Upper lobe of left lung (tissue), 6 donors: ENCODE results near the gene GALNS. TPM values are rescaled to one million over a fixed set of nuclear protein-coding genes. Genes with fewer than 3 reads are reported as not detected.
A peak's percentile ranks its signal among the peaks of the same experiment; 100 is the strongest.

Experiments
- ATAC-seq, 2 donors: fragments of 200-7000 bp; cut with Tn5 transposase; one replicate each; pipeline ENCODE4 v1.9.1; 2022; ENCODE audit warnings: mild to moderate bottlenecking in 2 of 2, moderate library complexity in 2 of 2; ENCODE audit not compliant: low FRiP score in 2 of 2
- DNase-seq, 2 donors: peaks; one replicate each; pipeline ENCODE4 v3.0.0-alpha.2; 2019 to 2020
- H3K27ac ChIP-seq, 4 donors: fragments of 200-600 bp; sonication (generic); one replicate each; pipeline ENCODE4 v1.5.1; 2016 to 2019
- H3K27me3 ChIP-seq, 4 donors: fragments of 200-600 bp; sonication (generic); one replicate each; pipeline ENCODE4 v1.5.1; 2017 to 2019
- H3K36me3 ChIP-seq, 4 donors: fragments of 200-600 bp; sonication (generic); one replicate each; pipeline ENCODE4 v1.5.1; 2016 to 2019
- H3K4me1 ChIP-seq, 4 donors: fragments of 200-600 bp; sonication (generic); one replicate each; pipeline ENCODE4 v1.5.1; 2018 to 2019
- H3K4me3 ChIP-seq, 4 donors: fragments of 200-600 bp; sonication (generic); one replicate each; pipeline ENCODE4 v1.5.1; 2017 to 2019; ENCODE audit warnings: mild to moderate bottlenecking in 2 of 4, moderate library complexity in 1 of 4
- H3K9me3 ChIP-seq, 4 donors: fragments of 200-600 bp; sonication (generic); one replicate each; pipeline ENCODE4 v1.5.1; 2018 to 2019
- CTCF ChIP-seq, 6 experiments: fragments of 450-650 bp in 4 of 6; fragments of 200-600 bp in 2 of 6; sonication (generic) in 2 of 6; IDR thresholded peaks; one replicate each; pipeline ENCODE4 v1.5.1; 2016 to 2019; ENCODE audit warnings: antibody characterized with exemption in 6 of 6
- EP300 ChIP-seq, 4 donors: sonication (generic); formaldehyde crosslinking; IDR thresholded peaks; one replicate each; pipeline ENCODE4 v1.5.1; 2017; ENCODE audit warnings: antibody characterized with exemption in 4 of 4, control low read depth in 2 of 4
- POLR2A ChIP-seq, 4 donors: fragments of 450-650 bp; IDR thresholded peaks; one replicate each; pipeline ENCODE4 v1.5.1; 2016 to 2017; ENCODE audit warnings: antibody characterized with exemption in 4 of 4, mild to moderate bottlenecking in 2 of 4
- POLR2AphosphoS5 ChIP-seq, 2 donors: sonication (generic); formaldehyde crosslinking; IDR thresholded peaks; one replicate each; pipeline ENCODE4 v1.5.1; 2017; ENCODE audit warnings: antibody characterized with exemption in 2 of 2
- WGBS, 2 donors: methylation state at CpG; one replicate each; pipeline ENCODE4 v1.1.5; 2017 to 2018; 5-methylcytosine and 5-hydroxymethylcytosine counted together
- total RNA-seq, 6 donors: library from RNA; depleted of rRNA in 4 of 6; stranded (reverse); fragments of >200 nt in 4 of 6; gene quantifications; one replicate each; pipeline versions ENCODE4 v1.1.0 to v1.2.1, GENCODE V29; 2016 to 2021
- donor health status: DM: no; HTN: no; CAD: no; lungs with moderate emphysema.
- donor health status: DM: no; HTN: yes; CAD: no; lungs with severe emphysema.

GALNS gene
- total RNA-seq, 6 donors from 2014 or later: 24.8 to 140 (median 45.6) TPM

- H3K4me1 ChIP-seq: peaks cover 0 to 4% (median 0%) of the 10 kb centered on the region in 4 donors
- no peak within 1 kb of the TSS for H3K4me3 ChIP-seq
- DNase-seq: peak in 1 of 2 donors; percentile 71
- H3K36me3 ChIP-seq: peaks cover 3 to 22% (median 14%) of the 10 kb centered on the region in 4 donors
- no peak within 1 kb of the TSS for H3K27ac ChIP-seq
- ATAC-seq: no peak
- peaks cover 0 to 5% (median 0%) of the 10 kb centered on the region in 4 donors for H3K27me3 ChIP-seq
- 64 to 69% methylated on average over 15 to 20 of the region's 20 CpGs for WGBS, 2 donors
- H3K9me3 ChIP-seq: no peaks in the 10 kb centered on the region
- no peak for TF ChIP-seq POLR2AphosphoS5 (IDR thresholded peaks at IDR 0.05)
- no peak for TF ChIP-seq EP300 (IDR thresholded peaks at IDR 0.05)
- TF ChIP-seq CTCF (IDR thresholded peaks at IDR 0.05): no peak
- TF ChIP-seq POLR2A (IDR thresholded peaks at IDR 0.05): no peak
Observed at GRCh38 chr16:88866151-88866920, 9.6 kb upstream of the GALNS start, which contains the start of gene PABPN1L. Gene PABPN1L (minus strand): TSS chr16:88866660. CDS start chr16:88866606, 54 bp downstream.

- Histone ChIP-seq H3K4me3 (no peak overlapping the region), H3K27me3 (peaks cover 0 to 4% (median 0%) of the 10 kb centered on the region in 4 donors), H3K27ac (no peak overlapping the region), H3K4me1 (no peaks in the 10 kb centered on the region), H3K36me3 (peaks cover 3 to 28% (median 20%) of the 10 kb centered on the region in 4 donors), H3K9me3 (no peaks in the 10 kb centered on the region)
- ATAC-seq: no peak
- no peak for TF ChIP-seq POLR2AphosphoS5 (IDR thresholded peaks at IDR 0.05)
- TF ChIP-seq CTCF (IDR thresholded peaks at IDR 0.05): no peak
- TF ChIP-seq EP300 (IDR thresholded peaks at IDR 0.05): no peak
- no peak for TF ChIP-seq POLR2A (IDR thresholded peaks at IDR 0.05)
- 65 to 85% methylated on average over 4 to 14 of the region's 15 CpGs for WGBS, 2 donors
- peak in 1 of 2 donors; percentile 73 for DNase-seq
Observed at GRCh38 chr16:88865742-88866141, 9.0 kb upstream of the GALNS start.

GRCh38 chr16:88865310-88865709 is 8.6 kb upstream of the GALNS start:
- peak in 1 of 2 donors; percentile 67 for DNase-seq
- 73 to 75% methylated on average over 9 to 10 of the region's 14 CpGs for WGBS, 2 donors
- TF ChIP-seq POLR2AphosphoS5 (IDR thresholded peaks at IDR 0.05) (no peak), POLR2A (IDR thresholded peaks at IDR 0.05) (no peak), CTCF (IDR thresholded peaks at IDR 0.05) (no peak), EP300 (IDR thresholded peaks at IDR 0.05) (no peak)
- H3K9me3 ChIP-seq: no peaks in the 10 kb centered on the region
- H3K27me3 ChIP-seq: no peaks in the 10 kb centered on the region
- no peak overlapping the region for H3K27ac ChIP-seq
- H3K4me3 ChIP-seq: no peak overlapping the region
- H3K36me3 ChIP-seq: peaks cover 3 to 32% (median 24%) of the 10 kb centered on the region in 4 donors
- no peak for ATAC-seq
- no peaks in the 10 kb centered on the region for H3K4me1 ChIP-seq

GRCh38 chr16:88864521-88864920 is 7.8 kb upstream of the GALNS start:
- H3K9me3 ChIP-seq: no peaks in the 10 kb centered on the region
- DNase-seq (peak in 1 of 2 donors; percentile 63), ATAC-seq (no peak)
- no peaks in the 10 kb centered on the region for H3K4me1 ChIP-seq
- 90 to 94% methylated on average over 7 to 13 of the region's 18 CpGs for WGBS, 2 donors
- no peaks in the 10 kb centered on the region for H3K27me3 ChIP-seq
- no peak overlapping the region for H3K4me3 ChIP-seq
- no peak for TF ChIP-seq EP300 (IDR thresholded peaks at IDR 0.05)
- TF ChIP-seq CTCF (IDR thresholded peaks at IDR 0.05): no peak
- no peak for TF ChIP-seq POLR2AphosphoS5 (IDR thresholded peaks at IDR 0.05)
- TF ChIP-seq POLR2A (IDR thresholded peaks at IDR 0.05): no peak
- no peak overlapping the region for H3K27ac ChIP-seq
- peaks cover 3 to 40% (median 30%) of the 10 kb centered on the region in 4 donors for H3K36me3 ChIP-seq
